CD8-positive, alpha-beta memory T cell (primary cell): ENCODE data around the gene TERB1. TPM values are rescaled to one million over a fixed set of nuclear protein-coding genes. Genes with fewer than 3 reads are reported as not detected.

Source experiments
- CTCF ChIA-PET: fragments of 350-600 bp; sonication (Branson Sonifier 250); formaldehyde crosslinking; loops from one replicate; lab custom pipeline; 2021; ENCODE audit warnings: antibody characterized with exemption; lab: Charles Lee
- POLR2A ChIA-PET: fragments of 350-600 bp; sonication (Branson Sonifier 250); formaldehyde crosslinking; loops from one replicate; lab custom pipeline; 2021; ENCODE audit warnings: antibody characterized with exemption; lab: Charles Lee
- DNase-seq, 5 donors: peaks; one replicate each; pipeline versions ENCODE4 v3.0.0 to v3.0.0-alpha.2; 2020 to 2022; ENCODE audit warnings: mixed read lengths in 1 of 5
- H3K27ac ChIP-seq: one replicate; pipeline ENCODE4 v1.7.0; 2013; ENCODE audit warnings: low read depth, mild to moderate bottlenecking, low read length, moderate library complexity
- H3K27me3 ChIP-seq: 2 replicates; pipeline ENCODE4 v1.7.0; 2013; ENCODE audit warnings: low read length, mild to moderate bottlenecking; ENCODE audit not compliant: insufficient read depth, poor library complexity, severe bottlenecking
- H3K36me3 ChIP-seq: 2 replicates; pipeline ENCODE4 v1.7.0; 2013; ENCODE audit warnings: mild to moderate bottlenecking, low read length, moderate library complexity; ENCODE audit not compliant: insufficient read depth
- H3K4me1 ChIP-seq: 2 replicates; pipeline ENCODE4 v1.7.0; 2013; ENCODE audit warnings: mild to moderate bottlenecking, low read length, moderate library complexity; ENCODE audit not compliant: insufficient read depth
- H3K4me3 ChIP-seq: 2 replicates; pipeline ENCODE4 v1.7.0; 2013; ENCODE audit warnings: mild to moderate bottlenecking, low read length
- H3K9me3 ChIP-seq: 2 replicates; pipeline ENCODE4 v1.7.0; 2013; ENCODE audit warnings: mild to moderate bottlenecking, low read length
- H3K27ac Mint-ChIP-seq, 8 donors: one replicate each; pipeline ENCODE4 v1.8.0; 2020 to 2021; ENCODE audit warnings: mixed read lengths in 8 of 8, mild to moderate bottlenecking in 6 of 8, inconsistent platforms in 3 of 8, moderate library complexity in 3 of 8
- H3K27me3 Mint-ChIP-seq, 2 donors: one replicate each; pipeline ENCODE4 v1.8.0; 2020 to 2021; ENCODE audit warnings: mixed read lengths in 2 of 2, mild to moderate bottlenecking in 1 of 2, moderate library complexity in 1 of 2
- H3K36me3 Mint-ChIP-seq, 3 donors: one replicate each; pipeline ENCODE4 v1.8.0; 2020 to 2021; ENCODE audit warnings: mixed read lengths in 3 of 3, inconsistent platforms in 1 of 3, mild to moderate bottlenecking in 1 of 3
- H3K4me1 Mint-ChIP-seq, 3 donors: one replicate each; pipeline ENCODE4 v1.8.0; 2020 to 2021; ENCODE audit warnings: mixed read lengths in 3 of 3, inconsistent platforms in 1 of 3, mild to moderate bottlenecking in 1 of 3
- H3K4me3 Mint-ChIP-seq, 7 donors: one replicate each; pipeline ENCODE4 v1.8.0; 2020 to 2021; ENCODE audit warnings: mixed read lengths in 7 of 7, mild to moderate bottlenecking in 6 of 7, moderate library complexity in 4 of 7, inconsistent platforms in 2 of 7
- H3K9me3 Mint-ChIP-seq, 5 donors: one replicate each; pipeline ENCODE4 v1.8.0; 2020 to 2022; ENCODE audit warnings: mixed read lengths in 5 of 5, mild to moderate bottlenecking in 3 of 5, moderate library complexity in 2 of 5, inconsistent platforms in 1 of 5
- polyA plus RNA-seq: library from polyadenylated mRNA; unstranded; fragments of 300-500 nt; fragmentation: Illumina TruSeq; gene quantifications from one replicate; pipeline ENCODE4 v1.2.3, GENCODE V29; 2021
- total RNA-seq, 2 experiments: library from RNA; stranded (reverse); gene quantifications; one replicate each; pipeline ENCODE4 v1.2.3, GENCODE V29; 2021

TERB1 gene
- total and polyA plus RNA-seq, 3 experiments from 2014 or later = 0.20 TPM; not detected in 2

DNA sequence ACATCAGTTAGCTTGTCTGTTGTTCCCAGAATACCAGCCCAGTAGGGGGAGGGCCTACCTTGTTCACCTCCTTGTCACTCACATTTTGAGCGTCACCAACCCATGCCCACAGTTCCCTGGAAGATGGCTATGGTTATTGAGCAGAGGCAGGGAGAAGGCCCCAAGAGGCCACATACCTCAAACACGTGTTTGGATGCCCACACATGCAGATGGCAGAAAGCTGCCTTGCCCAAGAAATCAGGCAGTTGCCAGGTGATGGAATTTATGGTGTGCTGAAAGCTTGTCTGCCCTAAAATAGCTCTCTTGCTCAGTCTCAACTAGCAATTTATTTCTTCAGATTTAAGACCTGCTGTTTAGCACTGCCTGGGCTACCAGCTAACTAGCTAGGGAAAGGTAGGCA lies 88.3 kb downstream of the TERB1 start:
- no peaks in the 10 kb centered on the region for H3K9me3 ChIP-seq
- H3K9me3 Mint-ChIP-seq = no peaks in the 10 kb centered on the region
- peaks cover 6 to 7% of the 10 kb centered on the region in 2 donors for H3K27me3 Mint-ChIP-seq
- ChIA-PET POLR2A (no interaction called here), CTCF (no interaction called here)
- H3K4me3 ChIP-seq = no peak overlapping the region
- peaks cover 0 to 5% (median 0%) of the 10 kb centered on the region in 3 donors for H3K36me3 Mint-ChIP-seq
- H3K4me1 ChIP-seq = no peaks in the 10 kb centered on the region
- no peaks in the 10 kb centered on the region for H3K27me3 ChIP-seq
- no peaks in the 10 kb centered on the region for H3K4me1 Mint-ChIP-seq
- H3K27ac ChIP-seq = no peak overlapping the region
- H3K4me3 Mint-ChIP-seq = no peak overlapping the region
- H3K27ac Mint-ChIP-seq = no peak overlapping the region
- DNase-seq = no peak
- H3K36me3 ChIP-seq = no peaks in the 10 kb centered on the region

DNA sequence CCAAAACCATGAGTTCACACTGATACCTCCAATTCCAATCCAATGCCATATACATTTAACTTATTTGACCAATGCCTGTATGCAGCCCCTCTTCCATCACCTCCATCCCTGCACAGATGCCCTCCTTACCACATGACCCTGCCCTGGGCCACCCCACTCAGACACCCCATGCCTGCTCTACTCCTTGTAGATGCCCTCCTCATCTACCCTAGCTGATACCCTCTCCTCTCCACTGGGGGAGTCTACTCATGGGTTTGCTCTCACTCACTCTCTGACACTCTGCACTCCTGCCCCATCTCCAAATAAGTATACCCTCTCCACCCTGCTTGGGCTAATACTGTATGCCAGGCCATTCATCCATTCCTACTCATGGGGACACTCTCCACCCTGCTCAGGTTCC lies 88.9 kb downstream of the TERB1 start:
- Histone ChIP-seq H3K27ac (no peak overlapping the region), H3K4me3 (no peak overlapping the region), H3K36me3 (no peaks in the 10 kb centered on the region), H3K4me1 (no peaks in the 10 kb centered on the region), H3K9me3 (no peaks in the 10 kb centered on the region), H3K27me3 (no peaks in the 10 kb centered on the region)
- no peaks in the 10 kb centered on the region for H3K9me3 Mint-ChIP-seq
- peaks cover 0 to under 1% (median 0%) of the 10 kb centered on the region in 3 donors for H3K36me3 Mint-ChIP-seq
- H3K27me3 Mint-ChIP-seq = peaks cover 8 to 9% of the 10 kb centered on the region in 2 donors
- no peaks in the 10 kb centered on the region for H3K4me1 Mint-ChIP-seq
- peak overlapping the region in 1 of 8 donors; percentile 47 for H3K27ac Mint-ChIP-seq
- no peak overlapping the region for H3K4me3 Mint-ChIP-seq
- DNase-seq = no peak
- CTCF ChIA-PET = no interaction called here
- POLR2A ChIA-PET = no interaction called here

DNA sequence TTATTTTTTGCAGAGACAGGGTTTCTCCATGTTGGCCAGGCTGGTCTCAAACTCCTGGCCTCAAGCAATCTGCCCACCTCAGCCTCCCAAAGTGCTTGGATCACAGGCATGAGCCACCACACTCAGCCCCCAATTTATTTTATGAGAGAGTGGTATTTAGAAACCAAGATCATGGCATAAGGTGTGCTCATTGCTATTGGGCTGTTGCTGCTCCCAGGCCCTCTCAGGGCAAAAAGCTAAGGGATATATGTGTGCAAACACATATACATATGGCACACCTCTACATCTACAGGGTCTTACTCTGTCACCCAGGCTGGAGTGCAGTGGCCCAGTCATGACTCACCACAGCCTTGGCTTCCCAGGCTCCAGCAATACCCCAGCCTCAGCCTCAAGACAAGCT lies 89.8 kb downstream of the TERB1 start:
- Histone ChIP-seq H3K27ac (no peak overlapping the region), H3K4me1 (no peaks in the 10 kb centered on the region), H3K27me3 (no peaks in the 10 kb centered on the region), H3K4me3 (no peak overlapping the region), H3K36me3 (no peaks in the 10 kb centered on the region), H3K9me3 (no peaks in the 10 kb centered on the region)
- Mint-ChIP-seq H3K27ac (no peak overlapping the region), H3K36me3 (no peaks in the 10 kb centered on the region), H3K4me3 (no peak overlapping the region), H3K4me1 (no peaks in the 10 kb centered on the region), H3K9me3 (no peaks in the 10 kb centered on the region), H3K27me3 (peaks cover 8 to 12% of the 10 kb centered on the region in 2 donors)
- DNase-seq = no peak
- CTCF ChIA-PET = no interaction called here
- POLR2A ChIA-PET = interaction anchor here (0.6 kb wide), 1 partner anchor 12 kb away, joined by 3 read pairs; no protein-coding TSS in a partner anchor

DNA sequence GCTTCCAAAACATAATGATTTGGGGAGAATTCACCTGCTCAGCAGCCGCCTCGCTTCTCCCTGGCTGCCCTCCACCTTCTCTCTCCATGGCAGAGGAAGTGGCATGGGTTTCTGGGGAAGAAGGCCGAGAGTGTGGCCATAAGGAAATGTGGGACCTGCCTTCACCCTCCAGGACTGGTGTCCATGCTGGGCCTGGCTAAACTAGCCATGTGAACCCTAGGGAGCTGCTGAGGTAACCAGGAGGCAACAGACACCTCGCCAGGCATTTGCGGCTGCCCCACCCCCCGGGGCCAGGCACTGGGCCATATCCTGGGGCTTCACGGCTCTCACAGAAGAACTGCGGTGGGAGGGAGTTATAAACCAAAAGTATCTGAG lies 94.9 kb downstream of the TERB1 start:
- Mint-ChIP-seq H3K27ac (no peak overlapping the region), H3K9me3 (no peaks in the 10 kb centered on the region), H3K4me3 (no peak overlapping the region), H3K27me3 (peaks cover 12% of the 10 kb centered on the region in 2 donors), H3K4me1 (no peaks in the 10 kb centered on the region), H3K36me3 (no peaks in the 10 kb centered on the region)
- Histone ChIP-seq H3K27me3 (no peaks in the 10 kb centered on the region), H3K4me3 (no peak overlapping the region), H3K4me1 (no peaks in the 10 kb centered on the region), H3K36me3 (no peaks in the 10 kb centered on the region), H3K9me3 (no peaks in the 10 kb centered on the region), H3K27ac (no peak overlapping the region)
- no peak for DNase-seq
- CTCF ChIA-PET = no interaction called here
- POLR2A ChIA-PET = no interaction called here

DNA sequence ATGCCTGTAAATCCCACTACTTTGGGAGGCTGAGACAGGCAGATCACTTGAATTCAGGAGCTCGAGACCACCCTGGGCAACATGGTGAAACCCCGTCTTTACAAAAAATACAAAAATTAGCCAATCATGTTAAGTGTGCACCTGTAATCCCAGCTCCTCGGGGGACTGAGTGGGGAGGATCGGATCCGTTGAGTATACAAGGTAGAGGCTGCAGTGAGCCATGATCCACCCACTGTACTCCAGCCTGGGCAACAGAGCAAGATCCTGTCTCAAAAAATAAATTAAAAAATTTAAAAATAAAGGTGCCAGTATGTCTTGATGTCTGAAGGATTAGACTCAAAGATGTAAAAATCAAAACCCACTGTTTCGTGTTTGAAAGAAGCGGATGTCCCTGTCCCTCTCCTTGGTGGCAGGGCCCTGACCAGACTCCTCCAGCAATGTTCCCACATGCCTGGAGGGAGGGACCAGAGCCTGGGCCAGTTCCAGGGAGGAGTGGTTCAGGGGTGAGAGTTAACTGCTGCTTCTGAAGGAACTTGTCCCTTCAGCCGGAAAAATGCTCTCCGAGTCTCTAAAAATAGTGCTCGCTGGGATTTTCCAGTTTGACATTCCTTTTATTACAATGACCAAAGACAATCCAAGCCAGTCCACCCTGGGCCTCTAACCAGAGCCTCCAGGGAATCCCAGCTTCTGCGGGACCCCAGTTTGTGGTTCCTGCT lies 95.4 kb downstream of the TERB1 start:
- ChIA-PET POLR2A (no interaction called here), CTCF (no interaction called here)
- H3K4me1 ChIP-seq = no peaks in the 10 kb centered on the region
- no peak for DNase-seq
- H3K36me3 ChIP-seq = no peaks in the 10 kb centered on the region
- Mint-ChIP-seq H3K9me3 (no peaks in the 10 kb centered on the region), H3K36me3 (no peaks in the 10 kb centered on the region), H3K27me3 (peaks cover 12 to 14% of the 10 kb centered on the region in 2 donors), H3K27ac (no peak overlapping the region), H3K4me1 (peaks cover 0 to under 1% (median 0%) of the 10 kb centered on the region in 3 donors), H3K4me3 (no peak overlapping the region)
- H3K27me3 ChIP-seq = no peaks in the 10 kb centered on the region
- no peaks in the 10 kb centered on the region for H3K9me3 ChIP-seq
- H3K27ac ChIP-seq = no peak overlapping the region
- H3K4me3 ChIP-seq = no peak overlapping the region

Other genes starting within 250 kb of the TERB1 start
- 100 to 1,000 TPM; 118 to 121 TPM for gene CKLF, start 249.0 kb downstream of the TERB1 start, total RNA-seq
- 265 TPM for gene CKLF, start 249.0 kb downstream of the TERB1 start, polyA plus RNA-seq
- gene CMTM1, start 235.1 kb downstream of the TERB1 start, total RNA-seq = 1 to 10 TPM; 8.2 to 8.6 TPM
- 1.2 TPM for gene CMTM1, start 235.1 kb downstream of the TERB1 start, polyA plus RNA-seq
- gene CMTM2, start 222.1 kb downstream of the TERB1 start, total RNA-seq = under 1 TPM; 0.22 to 0.24 TPM
- not detected for gene CMTM2, start 222.1 kb downstream of the TERB1 start, polyA plus RNA-seq
- gene CMTM3, start 196.9 kb downstream of the TERB1 start, total RNA-seq = 10 to 100 TPM; 68.0 to 71.8 TPM
- gene CMTM3, start 196.9 kb downstream of the TERB1 start, polyA plus RNA-seq = 131 TPM
- gene CMTM4, start 104.8 kb downstream of the TERB1 start, total RNA-seq = 1 to 10 TPM; 4.1 to 4.4 TPM
- 0.20 TPM for gene CMTM4, start 104.8 kb downstream of the TERB1 start, polyA plus RNA-seq
- 10 to 100 TPM; 50.5 to 53.8 TPM for gene DYNC1LI2, start 50.0 kb downstream of the TERB1 start, total RNA-seq
- 35.0 TPM for gene DYNC1LI2, start 50.0 kb downstream of the TERB1 start, polyA plus RNA-seq
- 100 to 1,000 TPM; 105 to 110 TPM for gene NAE1, start 29.4 kb upstream of the TERB1 start, total RNA-seq
- gene NAE1, start 29.4 kb upstream of the TERB1 start, polyA plus RNA-seq = 76.6 TPM
- not detected for gene CA7, start 42.8 kb upstream of the TERB1 start, total RNA-seq
- not detected for gene CA7, start 42.8 kb upstream of the TERB1 start, polyA plus RNA-seq
- gene PDP2, start 78.9 kb upstream of the TERB1 start, total RNA-seq = 10 to 100 TPM; 20.0 to 25.4 TPM
- 4.5 TPM for gene PDP2, start 78.9 kb upstream of the TERB1 start, polyA plus RNA-seq
- not detected for gene CDH16, start 117.3 kb upstream of the TERB1 start, total RNA-seq
- not detected for gene CDH16, start 117.3 kb upstream of the TERB1 start, polyA plus RNA-seq
- gene RRAD, start 124.0 kb upstream of the TERB1 start, total RNA-seq = under 1 TPM; 0.60 to 0.88 TPM
- not detected for gene RRAD, start 124.0 kb upstream of the TERB1 start, polyA plus RNA-seq
- 100 to 1,000 TPM; 164 to 176 TPM for gene CIAO2B, start 132.8 kb upstream of the TERB1 start, total RNA-seq
- gene CIAO2B, start 132.8 kb upstream of the TERB1 start, polyA plus RNA-seq = 132 TPM
- 10 to 100 TPM; 23.5 to 23.8 TPM for gene CES2, start 133.9 kb upstream of the TERB1 start, total RNA-seq
- gene CES2, start 133.9 kb upstream of the TERB1 start, polyA plus RNA-seq = 26.6 TPM
- under 1 TPM; 0.16 to 0.24 TPM for gene CES3, start 159.7 kb upstream of the TERB1 start, total RNA-seq
- gene CES3, start 159.7 kb upstream of the TERB1 start, polyA plus RNA-seq = not detected
- gene CES4A, start 187.0 kb upstream of the TERB1 start, total RNA-seq = 1 to 10 TPM; 4.2 to 5.1 TPM
- 1.7 TPM for gene CES4A, start 187.0 kb upstream of the TERB1 start, polyA plus RNA-seq
- 100 to 1,000 TPM; 132 to 141 TPM for gene CBFB, start 227.6 kb upstream of the TERB1 start, total RNA-seq
- 100 TPM for gene CBFB, start 227.6 kb upstream of the TERB1 start, polyA plus RNA-seq